H1 (cell line): Measurements from ENCODE around the gene TRO. TPM values are rescaled to one million over a fixed set of nuclear protein-coding genes. Genes with fewer than 3 reads are reported as not detected.

Experiments
- CTCF ChIA-PET: fragments of 300-600 bp; sonication (Branson Sonifier 250); formaldehyde crosslinking; loops from one replicate; lab custom pipeline; 2021; ENCODE audit not compliant: partially characterized antibody; lab: Charles Lee
- POLR2A ChIA-PET: fragments of 300-600 bp; sonication (Branson Sonifier 250); formaldehyde crosslinking; loops from one replicate; lab custom pipeline; 2021; ENCODE audit warnings: inconsistent platforms; ENCODE audit not compliant: partially characterized antibody; lab: Charles Lee
- DNase-seq, 2 experiments: peaks; one replicate each; pipeline versions ENCODE4 v3.0.0 to v3.0.0-alpha.2; 2010 to 2022; ENCODE audit warnings: low spot score in 2 of 2, low read depth in 1 of 2, mixed read lengths in 1 of 2
- FAIRE-seq: peaks from 2 replicates; lab custom pipeline; 2011; peaks lifted over from hg19 to GRCh38; lab: Jason Lieb, UNC
- H2AFZ ChIP-seq: 2 replicates; pipeline ENCODE4 v1.8.1; 2012; ENCODE audit warnings: low read length, inconsistent platforms
- H2AK5ac ChIP-seq: 2 replicates; pipeline ENCODE4 v1.6.1; 2013; ENCODE audit warnings: low read depth, low read length
- H2BK120ac ChIP-seq: replicated peaks from 2 replicates; pipeline ENCODE3; 2013; ENCODE audit warnings: low read depth, low read length, inconsistent platforms
- H2BK12ac ChIP-seq: 2 replicates; pipeline ENCODE4 v1.6.1; 2013; ENCODE audit warnings: low read depth, low read length
- H2BK15ac ChIP-seq: 2 replicates; pipeline ENCODE4 v1.6.1; 2013; ENCODE audit warnings: low read length
- H2BK20ac ChIP-seq: 2 replicates; pipeline ENCODE4 v1.6.1; 2013; ENCODE audit warnings: low read length
- H2BK5ac ChIP-seq: 2 replicates; pipeline ENCODE4 v1.6.1; 2013; ENCODE audit warnings: low read depth, low read length
- H3K14ac ChIP-seq: 2 replicates; pipeline ENCODE4 v1.6.1; 2013; ENCODE audit warnings: inconsistent platforms; ENCODE audit not compliant: insufficient read length
- H3K18ac ChIP-seq: 2 replicates; pipeline ENCODE4 v1.6.1; 2013; ENCODE audit warnings: low read length; ENCODE audit errors: extremely low read depth
- H3K23ac ChIP-seq: 2 replicates; pipeline ENCODE4 v1.6.1; 2013; ENCODE audit warnings: inconsistent platforms; ENCODE audit not compliant: insufficient read length
- H3K23me2 ChIP-seq: 2 replicates; pipeline ENCODE4 v1.6.1; 2013; ENCODE audit warnings: low read depth, low read length
- H3K27ac ChIP-seq: 2 replicates; pipeline ENCODE4 v1.6.1; 2011; ENCODE audit warnings: low read depth, low read length, inconsistent platforms
- H3K27me3 ChIP-seq, 4 experiments: replicated peaks in 1 of 4; 1 replicate in 1 of 4; 2 replicates in 3 of 4; pipeline versions ENCODE4 v1.6.1 to v1.8.1; 2011 to 2013; ENCODE audit warnings: low read length in 3 of 4, mild to moderate bottlenecking in 3 of 4, inconsistent platforms in 2 of 4, mixed read lengths in 2 of 4, moderate library complexity in 1 of 4; ENCODE audit not compliant: control insufficient read depth in 3 of 4, insufficient read depth in 3 of 4; ENCODE audit errors: extremely low read depth in 1 of 4
- H3K36me3 ChIP-seq, 4 experiments: 2 replicates each; pipeline versions ENCODE4 v1.6.1 to v1.8.1; 2011 to 2013; ENCODE audit warnings: mild to moderate bottlenecking in 4 of 4, low read length in 3 of 4, moderate library complexity in 2 of 4, control low read depth in 1 of 4, inconsistent platforms in 1 of 4; ENCODE audit not compliant: insufficient read depth in 4 of 4, control insufficient read depth in 2 of 4
- H3K4ac ChIP-seq: replicated peaks from 2 replicates; pipeline ENCODE3; 2013; ENCODE audit warnings: low read length, low read depth, mixed read lengths, inconsistent platforms; ENCODE audit not compliant: insufficient read length
- H3K4me1 ChIP-seq, 4 experiments: replicated peaks in 1 of 4; 1 replicate in 1 of 4; 2 replicates in 3 of 4; pipeline versions ENCODE4 v1.6.1 to v1.8.1; 2011 to 2013; ENCODE audit warnings: low read length in 3 of 4, inconsistent platforms in 2 of 4, mixed read lengths in 1 of 4; ENCODE audit not compliant: insufficient read depth in 4 of 4, control insufficient read depth in 3 of 4
- H3K4me2 ChIP-seq, 2 experiments: 2 replicates each; pipeline versions ENCODE4 v1.6.1 to v1.8.1; 2011 to 2013; ENCODE audit warnings: low read depth in 2 of 2, low read length in 2 of 2, control low read depth in 1 of 2, inconsistent platforms in 1 of 2, mild to moderate bottlenecking in 1 of 2; ENCODE audit not compliant: insufficient read depth in 1 of 2
- H3K4me3 ChIP-seq, 4 experiments: fragments of 200-600, 300-600 bp in 1 of 4; sonication (generic), shearing (Covaris generic), sonication (Bioruptor Twin) in 1 of 4; 2 replicates each; pipeline versions ENCODE4 v1.5.1 to v1.8.1; 2011 to 2016; ENCODE audit warnings: low read length in 4 of 4, low read depth in 3 of 4, control low read depth in 2 of 4, inconsistent platforms in 2 of 4, mild to moderate bottlenecking in 2 of 4, mixed read lengths in 1 of 4, moderate library complexity in 1 of 4; ENCODE audit not compliant: insufficient read depth in 2 of 4; ENCODE audit errors: extremely low read depth in 1 of 4
- H3K56ac ChIP-seq: replicated peaks from 2 replicates; pipeline ENCODE3; 2013; ENCODE audit warnings: low read depth, mild to moderate bottlenecking, mixed read lengths, low read length, inconsistent platforms; ENCODE audit not compliant: insufficient read length
- H3K79me1 ChIP-seq: 2 replicates; pipeline ENCODE4 v1.6.1; 2013; ENCODE audit warnings: low read depth, low read length, control low read depth
- H3K79me2 ChIP-seq, 2 experiments: 2 replicates each; pipeline versions ENCODE4 v1.6.1 to v1.8.1; 2012 to 2013; ENCODE audit warnings: low read length in 2 of 2, mild to moderate bottlenecking in 2 of 2, inconsistent platforms in 1 of 2; ENCODE audit not compliant: insufficient read depth in 2 of 2, control insufficient read depth in 1 of 2
- H3K9ac ChIP-seq, 4 experiments: replicated peaks in 1 of 4; 1 replicate in 1 of 4; 2 replicates in 3 of 4; pipeline versions ENCODE4 v1.6.1 to v1.8.1; 2011 to 2013; ENCODE audit warnings: low read depth in 3 of 4, low read length in 3 of 4, control low read depth in 2 of 4, mild to moderate bottlenecking in 2 of 4, moderate library complexity in 2 of 4, inconsistent platforms in 1 of 4; ENCODE audit errors: extremely low read depth in 1 of 4
- H3K9me3 ChIP-seq, 2 experiments: 2 replicates each; pipeline versions ENCODE4 v1.6.1 to v1.8.1; 2012 to 2013; ENCODE audit warnings: mild to moderate bottlenecking in 2 of 2, moderate library complexity in 2 of 2, control low read depth in 1 of 2, inconsistent platforms in 1 of 2, low read depth in 1 of 2, low read length in 1 of 2, mixed read lengths in 1 of 2; ENCODE audit not compliant: insufficient read depth in 2 of 2
- H4K20me1 ChIP-seq, 2 experiments: replicated peaks in 1 of 2; 2 replicates each; pipeline versions ENCODE3 to v1.8.1; 2011 to 2013; ENCODE audit warnings: inconsistent platforms in 2 of 2, low read length in 2 of 2, mild to moderate bottlenecking in 1 of 2; ENCODE audit not compliant: insufficient read depth in 2 of 2, control insufficient read depth in 1 of 2
- H4K5ac ChIP-seq: 2 replicates; pipeline ENCODE4 v1.6.1; 2013; ENCODE audit warnings: low read length, low read depth, mixed read lengths, inconsistent platforms; ENCODE audit not compliant: insufficient read length
- H4K8ac ChIP-seq: 2 replicates; pipeline ENCODE4 v1.8.0; 2013; ENCODE audit warnings: mild to moderate bottlenecking, moderate library complexity, low read length, inconsistent platforms; ENCODE audit not compliant: insufficient read depth; ENCODE audit errors: extremely low read depth
- H4K91ac ChIP-seq: replicated peaks from 2 replicates; pipeline ENCODE3; 2013; ENCODE audit warnings: low read length, mixed read lengths, inconsistent platforms; ENCODE audit not compliant: insufficient read length
- ASH2L ChIP-seq: fragments of 200-600, 300-600 bp; sonication (generic); IDR thresholded peaks from one replicate; pipeline ENCODE4 v1.7.1; 2017; ENCODE audit warnings: low read length
- BRCA1 ChIP-seq: IDR thresholded peaks from 2 replicates; pipeline ENCODE4 v1.6.1; 2012; ENCODE audit warnings: low read depth, low read length, improper control_type of control experiment
- CHD2 ChIP-seq: IDR thresholded peaks from 2 replicates; pipeline ENCODE4 v1.6.1; 2012; ENCODE audit warnings: low read length, improper control_type of control experiment
- CREB1 ChIP-seq: IDR thresholded peaks from 2 replicates; pipeline ENCODE4 v1.6.1; 2012; ENCODE audit warnings: inconsistent platforms
- HDAC6 ChIP-seq: IDR thresholded peaks from one replicate; pipeline ENCODE4 v1.7.1; 2012; ENCODE audit warnings: low read depth, mild to moderate bottlenecking, inconsistent platforms, low read length, moderate library complexity
- KDM1A ChIP-seq: fragments of 200-600, 300-600 bp; sonication (generic); IDR thresholded peaks from 2 replicates; pipeline ENCODE4 v1.7.1; 2016; ENCODE audit warnings: mild to moderate bottlenecking, low read length, borderline replicate concordance
- POU5F1 ChIP-seq: IDR thresholded peaks from 2 replicates; pipeline ENCODE4 v1.6.1; 2011; ENCODE audit warnings: low read depth, mild to moderate bottlenecking, low read length, moderate library complexity
- RAD21 ChIP-seq, 2 experiments: IDR thresholded peaks in 1 of 2; conservative IDR thresholded peaks in 1 of 2; 2 replicates each; pipeline ENCODE4 v1.6.1; 2011; ENCODE audit warnings: low read depth in 2 of 2, low read length in 2 of 2, improper control_type of control experiment in 1 of 2, inconsistent platforms in 1 of 2, mild to moderate bottlenecking in 1 of 2, moderate library complexity in 1 of 2
- SP2 ChIP-seq: IDR thresholded peaks from 2 replicates; pipeline ENCODE4 v1.6.1; 2012; ENCODE audit warnings: mild to moderate bottlenecking, low read length, inconsistent platforms
- WGBS, 2 experiments: shearing (Covaris generic) in 1 of 2; methylation state at CpG; one replicate each; pipeline versions ENCODE4 v1.1.6 to v1.1.7; 2013 to 2015; ENCODE audit warnings: low lambda C conversion rate in 2 of 2, mixed read lengths in 2 of 2, inconsistent platforms in 1 of 2, low coverage in 1 of 2, missing lambda C conversion rate in 1 of 2; ENCODE audit not compliant: insufficient replicate concordance in 2 of 2, insufficient coverage in 1 of 2, insufficient read length in 1 of 2; ENCODE audit errors: extremely low coverage in 1 of 2, missing lambda C conversion rate in 1 of 2; 5-methylcytosine and 5-hydroxymethylcytosine counted together
- polyA plus RNA-seq, 7 experiments: library from polyadenylated mRNA; depleted of rRNA in 3 of 7; stranded (reverse) in 5 of 7; unstranded in 2 of 7; fragments of >200 nt in 5 of 7; fragments of 200-250 nt in 2 of 7; gene quantifications; 1 replicate in 5 of 7; 2 replicates in 1 of 7; 4 replicates in 1 of 7; pipeline versions ENCODE4 v1.2.1 to v1.2.3, GENCODE V29; 2011 to 2013; ENCODE audit warnings: missing spikeins in 2 of 7, mixed read lengths in 2 of 7
- total RNA-seq: library from RNA; stranded (reverse); fragmentation: NEBNext Ultra II Directional; extraction: Animal tissue kit (Norgen Biotek cat#: 25700); gene quantifications from 2 replicates; pipeline ENCODE4 v1.2.1, GENCODE V29; 2021
- TF ChIP-seq, protein P1 (sequence below): IDR thresholded peaks from 2 replicates; pipeline ENCODE4 v1.6.1; 2012; ENCODE audit warnings: inconsistent platforms
- TF ChIP-seq, protein P2 (sequence below): IDR thresholded peaks from 2 replicates; pipeline ENCODE4 v1.6.1; 2012; ENCODE audit warnings: low read length, inconsistent platforms

TRO gene
- total and polyA plus RNA-seq, 2 of the 8 experiments (the other 6 are each of a cell fraction or from before 2014, with no cell fraction given): 49.5 to 57.6 TPM

DNA sequence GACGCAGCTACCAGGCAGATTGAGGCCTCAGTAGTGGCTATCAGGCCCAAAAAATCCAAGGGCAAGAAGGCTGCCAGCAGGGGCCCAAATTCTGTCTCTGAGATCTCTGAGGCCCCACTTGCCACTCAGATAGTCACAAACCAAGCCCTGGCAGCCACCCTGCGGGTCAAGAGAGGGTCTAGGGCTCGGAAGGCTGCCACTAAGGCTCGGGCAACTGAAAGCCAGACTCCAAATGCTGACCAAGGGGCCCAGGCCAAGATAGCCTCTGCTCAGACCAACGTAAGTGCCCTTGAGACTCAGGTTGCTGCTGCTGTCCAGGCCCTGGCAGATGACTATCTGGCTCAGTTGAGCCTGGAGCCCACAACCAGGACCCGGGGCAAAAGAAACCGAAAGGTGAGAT is 2.8 kb downstream of the TRO start:
- Histone ChIP-seq H2BK15ac (no peak overlapping the region), H3K23me2 (no peaks in the 10 kb centered on the region; the same call in 1 of the 2 replicates), H3K4ac (no peak overlapping the region), H3K79me1 (no peaks in the 10 kb centered on the region; the same call in 1 of the 2 replicates), H3K18ac (no peak overlapping the region), H3K9ac (no peak overlapping the region), H3K4me3 (no peak overlapping the region), H3K4me1 (no peaks in the 10 kb centered on the region), H2AK5ac (no peak overlapping the region), H3K9me3 (no peaks in the 10 kb centered on the region), H2BK120ac (no peak overlapping the region), H2BK12ac (no peak overlapping the region), H4K91ac (no peak overlapping the region), H2AFZ (no peak overlapping the region), H3K4me2 (no peak overlapping the region), H3K56ac (no peak overlapping the region), H3K14ac (no peak overlapping the region), H3K36me3 (peaks cover 0 to 45% (median 27%) of the 10 kb centered on the region in 4 experiments; a peak in 6 of 8 replicates), H3K27ac (no peak overlapping the region), H4K20me1 (no peaks in the 10 kb centered on the region), H2BK20ac (no peak overlapping the region), H4K8ac (no peak overlapping the region), H3K79me2 (peaks cover 0 to 8% of the 10 kb centered on the region in 2 experiments; a peak in 1 of 4 replicates), H4K5ac (no peak overlapping the region), H3K23ac (no peak overlapping the region), H2BK5ac (no peak overlapping the region), H3K27me3 (no peaks in the 10 kb centered on the region)
- POLR2A ChIA-PET: no interaction called here
- no peak for FAIRE-seq
- CTCF ChIA-PET: no interaction called here
- WGBS, 2 experiments: 92% methylated on average over 4 of the region's 7 CpGs; no CpG with 5 or more reads in 1 of the 2 experiments
- no peak for DNase-seq
- TF ChIP-seq ASH2L (no peak), HDAC6 (no peak), CREB1 (no peak), SP2 (no peak), CHD2 (no peak), KDM1A (no peak), POU5F1 (no peak), RAD21 (IDR thresholded peaks at IDR 0.05 in 1 of 2, conservative IDR thresholded peaks at IDR 0.05 in 1 of 2; ENCODE audit: low read depth in 2 of 2, low read length in 2 of 2) (no peak), BRCA1 (no peak)
- TF ChIP-seq, protein P1, sequence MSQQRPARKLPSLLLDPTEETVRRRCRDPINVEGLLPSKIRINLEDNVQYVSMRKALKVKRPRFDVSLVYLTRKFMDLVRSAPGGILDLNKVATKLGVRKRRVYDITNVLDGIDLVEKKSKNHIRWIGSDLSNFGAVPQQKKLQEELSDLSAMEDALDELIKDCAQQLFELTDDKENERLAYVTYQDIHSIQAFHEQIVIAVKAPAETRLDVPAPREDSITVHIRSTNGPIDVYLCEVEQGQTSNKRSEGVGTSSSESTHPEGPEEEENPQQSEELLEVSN: no peak
- TF ChIP-seq, protein P2, sequence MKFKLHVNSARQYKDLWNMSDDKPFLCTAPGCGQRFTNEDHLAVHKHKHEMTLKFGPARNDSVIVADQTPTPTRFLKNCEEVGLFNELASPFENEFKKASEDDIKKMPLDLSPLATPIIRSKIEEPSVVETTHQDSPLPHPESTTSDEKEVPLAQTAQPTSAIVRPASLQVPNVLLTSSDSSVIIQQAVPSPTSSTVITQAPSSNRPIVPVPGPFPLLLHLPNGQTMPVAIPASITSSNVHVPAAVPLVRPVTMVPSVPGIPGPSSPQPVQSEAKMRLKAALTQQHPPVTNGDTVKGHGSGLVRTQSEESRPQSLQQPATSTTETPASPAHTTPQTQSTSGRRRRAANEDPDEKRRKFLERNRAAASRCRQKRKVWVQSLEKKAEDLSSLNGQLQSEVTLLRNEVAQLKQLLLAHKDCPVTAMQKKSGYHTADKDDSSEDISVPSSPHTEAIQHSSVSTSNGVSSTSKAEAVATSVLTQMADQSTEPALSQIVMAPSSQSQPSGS: no peak
